GM21723 (cell line): ENCODE data around the gene ALKBH4.
"Not testable (repeated sequence)": the region's sequence is repeated elsewhere in the genome, so short reads cannot be mapped to it uniquely, and the experiment has no call there.

ENCODE experiments used
- ATAC-seq: cut with Tn5 transposase; IDR thresholded peaks from one replicate; pipeline ENCODE4 v1.9.1; 2021; ENCODE audit warnings: mild to moderate bottlenecking, moderate library complexity; ENCODE audit not compliant: unreplicated experiment

The ALKBH4 gene, protein sequence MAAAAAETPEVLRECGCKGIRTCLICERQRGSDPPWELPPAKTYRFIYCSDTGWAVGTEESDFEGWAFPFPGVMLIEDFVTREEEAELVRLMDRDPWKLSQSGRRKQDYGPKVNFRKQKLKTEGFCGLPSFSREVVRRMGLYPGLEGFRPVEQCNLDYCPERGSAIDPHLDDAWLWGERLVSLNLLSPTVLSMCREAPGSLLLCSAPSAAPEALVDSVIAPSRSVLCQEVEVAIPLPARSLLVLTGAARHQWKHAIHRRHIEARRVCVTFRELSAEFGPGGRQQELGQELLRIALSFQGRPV

DNA sequence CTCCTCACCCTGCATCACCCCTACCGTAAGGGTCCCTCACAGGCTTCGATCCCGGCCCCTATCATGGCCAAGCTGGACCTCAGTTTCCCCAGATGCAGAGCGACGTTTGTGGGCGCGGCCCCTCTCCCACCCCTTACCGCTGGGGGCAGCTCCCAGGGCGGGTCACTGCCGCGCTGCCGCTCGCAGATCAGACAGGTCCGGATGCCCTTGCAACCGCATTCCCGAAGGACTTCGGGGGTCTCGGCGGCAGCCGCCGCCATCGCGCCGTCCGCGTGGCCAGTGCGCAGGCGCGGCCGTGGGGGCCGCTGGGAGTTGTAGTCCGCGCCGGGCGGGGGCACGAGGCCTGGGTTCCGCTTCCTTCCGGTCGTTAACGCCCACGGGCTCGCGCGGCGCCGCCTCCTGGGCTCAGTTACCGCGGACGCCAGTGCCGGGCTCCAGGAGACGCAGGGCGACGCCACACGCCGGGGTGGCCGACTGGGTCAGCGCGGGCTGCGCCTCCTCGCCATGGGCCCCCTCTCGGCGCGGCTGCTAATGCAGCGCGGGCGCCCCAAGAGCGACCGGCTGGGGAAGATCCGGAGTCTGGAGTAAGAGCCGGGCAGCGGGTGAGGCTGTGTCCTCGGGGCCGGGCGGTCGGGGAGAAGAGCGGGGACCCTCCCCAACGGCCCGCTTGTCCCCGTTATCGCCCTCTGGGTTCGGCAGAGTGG is at the start of gene ALKBH4, which contains the start of gene LRWD1:
TSS of gene ALKBH4 (minus strand) at position 287 of the 704 bp plus-strand sequence. CDS start at position 260, 27 bp downstream.
TSS of gene LRWD1 (plus strand) at position 408 of the 704 bp plus-strand sequence. CDS start at position 505, 97 bp downstream.
- peak; percentile 79 for ATAC-seq

DNA sequence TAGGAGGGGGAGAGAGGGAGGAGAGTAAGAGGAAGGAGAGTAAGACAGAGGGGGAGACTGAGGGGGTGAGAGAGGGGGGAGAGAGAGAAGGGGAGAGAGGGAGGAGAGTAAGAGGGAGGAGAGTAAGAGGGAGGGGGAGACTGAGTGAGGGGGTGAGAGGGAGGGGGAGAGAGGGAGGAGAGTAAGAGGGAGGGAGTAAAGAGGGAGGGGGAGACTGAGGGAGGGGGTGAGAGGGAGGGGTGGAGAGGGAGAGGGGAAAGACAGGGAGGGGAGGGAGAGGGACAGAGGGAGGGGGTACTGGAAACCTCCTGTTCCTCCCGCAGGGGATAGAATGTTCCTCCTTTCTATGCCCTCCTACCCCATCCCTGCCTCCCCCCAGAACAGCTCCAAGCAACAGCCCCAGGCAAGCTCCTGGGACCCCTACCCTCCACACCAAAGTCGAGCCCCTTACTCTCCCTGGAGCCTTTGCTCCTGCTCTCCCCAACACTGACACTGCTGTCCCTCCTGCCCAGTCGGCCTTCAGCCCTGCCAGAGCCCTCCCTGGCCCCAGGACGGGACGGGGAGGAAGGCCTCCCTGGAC is 48.1 kb upstream of the ALKBH4 start:
- ATAC-seq: not testable (repeated sequence)

DNA sequence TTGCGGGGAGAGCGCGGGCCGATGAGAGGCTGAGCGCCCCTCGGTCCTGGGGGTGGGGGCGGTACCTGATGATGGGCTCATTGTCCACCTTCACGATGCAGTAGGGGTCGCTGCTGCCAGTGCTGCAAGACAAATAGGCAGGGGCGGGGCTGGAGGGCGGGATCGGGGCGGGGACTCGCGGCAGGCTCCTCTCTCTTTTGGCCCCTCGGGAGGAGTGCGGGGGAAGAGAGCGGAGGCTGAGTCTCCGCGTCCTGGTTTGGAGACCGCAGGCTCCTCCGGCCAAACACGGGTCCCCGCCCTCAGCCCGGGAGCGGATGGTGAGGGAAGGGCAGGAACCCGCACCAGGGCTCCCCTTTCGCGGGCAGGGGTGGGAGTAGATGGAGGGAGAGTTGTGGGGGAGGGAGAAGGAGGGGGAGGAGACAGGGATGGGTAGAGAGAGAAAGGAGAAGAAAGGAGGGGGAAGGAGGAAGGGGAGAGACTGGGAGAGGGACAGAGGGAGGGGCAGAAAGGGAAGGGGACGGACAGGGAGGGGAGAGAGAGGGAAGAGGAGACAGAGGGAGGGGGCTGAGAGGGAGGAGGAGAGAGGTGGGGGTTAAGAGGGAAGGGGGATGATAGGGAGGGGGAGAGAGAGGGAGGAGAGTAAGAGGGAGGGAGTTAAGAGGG is 47.3 kb upstream of the ALKBH4 start:
- peak; percentile 41 for ATAC-seq

DNA sequence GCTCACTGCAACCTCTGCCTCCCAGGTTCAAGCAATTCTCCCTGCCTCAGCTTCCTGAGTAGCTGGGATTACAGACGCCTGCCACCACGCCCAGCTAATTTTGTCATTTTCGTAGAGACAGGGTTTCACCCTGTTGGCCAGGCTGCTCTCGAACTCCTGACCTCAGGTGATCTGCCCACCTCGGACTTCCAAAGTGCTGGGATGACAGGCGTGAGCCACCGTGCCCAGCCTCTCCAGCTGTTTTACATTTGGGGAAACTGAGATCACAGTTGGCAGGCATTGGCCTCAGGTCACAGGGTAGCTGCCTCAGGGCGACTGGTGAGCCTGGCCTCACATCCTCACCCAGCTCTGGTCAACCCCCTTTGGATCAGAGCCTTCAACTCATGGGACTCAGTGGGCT is 45.9 kb upstream of the ALKBH4 start:
- not testable (repeated sequence) for ATAC-seq

DNA sequence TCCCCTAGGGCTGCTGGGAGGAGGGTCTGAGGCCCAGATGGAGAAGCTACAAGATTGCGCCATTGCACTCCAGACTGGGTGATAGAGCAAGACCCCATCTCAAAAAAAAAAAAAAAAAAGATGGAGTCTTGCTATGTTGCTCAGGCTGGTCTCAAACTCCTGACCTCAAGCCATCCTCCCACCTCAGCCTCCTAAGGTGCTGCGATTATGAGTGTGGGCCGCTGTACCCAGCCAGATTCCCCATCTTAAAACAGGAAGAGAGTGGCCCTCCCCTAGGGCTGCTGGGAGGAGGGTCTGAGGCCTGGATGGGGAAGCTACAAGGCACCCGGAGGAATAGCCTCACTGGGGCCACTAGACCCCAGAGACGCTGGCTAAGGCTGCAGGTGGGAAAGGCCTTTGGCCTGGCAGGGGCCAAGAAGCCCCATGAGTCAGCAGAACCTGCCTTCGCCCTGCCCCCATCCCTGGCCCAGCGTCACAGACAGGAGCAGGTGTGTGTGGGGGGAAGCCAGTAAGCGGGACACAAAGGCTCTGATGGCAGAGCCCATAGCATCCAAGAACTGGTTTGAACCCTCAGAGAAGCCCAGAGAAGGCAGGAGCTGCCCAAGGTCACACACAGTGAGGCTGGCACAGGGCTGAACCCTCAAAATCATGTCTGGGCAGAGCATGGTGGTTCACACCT is 42.9 kb upstream of the ALKBH4 start:
- ATAC-seq: not testable (repeated sequence)

DNA sequence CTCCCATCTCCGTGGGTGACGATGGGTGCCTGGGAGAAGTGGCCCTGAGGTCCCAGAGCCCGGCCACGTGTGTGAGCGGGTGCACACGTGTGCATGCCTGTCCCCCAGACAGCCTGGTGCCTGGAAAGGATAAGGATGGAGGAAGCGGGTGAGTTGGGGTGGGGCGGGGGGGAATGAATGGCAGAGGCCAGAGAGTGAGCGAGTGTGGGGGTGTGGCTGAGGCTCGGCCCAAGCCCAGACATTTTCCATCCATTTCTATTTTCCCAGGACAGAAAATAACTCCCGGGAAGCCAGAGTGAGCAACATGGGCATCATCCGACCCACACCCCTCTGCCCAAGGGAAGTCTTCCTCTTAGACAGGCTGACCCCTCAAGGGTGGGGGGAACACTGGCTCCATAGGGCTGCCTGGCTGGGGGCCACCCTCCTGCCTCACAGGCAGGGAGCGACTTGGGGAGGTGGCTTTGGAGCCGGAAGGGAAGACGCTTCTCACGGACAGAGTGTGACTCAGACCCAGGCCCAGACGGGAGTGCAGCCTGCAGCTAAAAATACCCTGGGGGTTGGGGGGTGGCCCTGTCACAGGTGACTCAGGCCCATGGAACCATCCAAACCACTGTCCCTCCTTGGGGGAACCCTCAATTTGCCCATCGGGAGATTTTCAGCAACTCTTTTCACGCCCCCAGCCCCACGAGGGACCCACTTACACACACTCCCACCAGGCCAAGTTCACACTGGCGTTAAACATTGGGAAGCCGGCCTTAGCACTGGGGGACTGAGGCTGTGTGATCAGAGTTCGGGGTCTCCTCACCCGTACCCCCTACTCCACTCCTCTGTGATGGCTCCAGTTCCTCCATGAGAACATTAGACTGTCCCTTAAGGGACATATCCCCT is 40.9 kb upstream of the ALKBH4 start:
- ATAC-seq: not testable (repeated sequence)

DNA sequence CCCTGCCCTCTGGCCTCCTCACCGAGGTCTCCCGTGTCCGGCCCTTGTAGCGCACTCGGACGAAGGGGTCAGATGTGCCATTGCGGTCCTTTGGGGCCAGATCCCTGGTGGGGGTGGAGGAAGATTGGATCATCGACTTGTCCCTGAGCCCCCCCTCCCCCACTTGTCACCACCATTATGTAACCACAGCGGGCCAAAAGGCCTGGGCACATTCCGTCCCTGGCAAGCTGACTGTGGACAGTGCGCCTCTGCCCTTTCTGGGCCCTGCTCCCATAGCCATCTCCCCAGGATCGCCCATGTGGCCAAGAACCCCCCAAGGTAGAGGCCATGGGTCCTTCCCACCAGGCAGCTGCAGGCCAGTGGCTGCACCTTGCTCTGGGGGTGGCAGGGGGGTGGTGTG is 38.5 kb upstream of the ALKBH4 start:
- ATAC-seq: not testable (repeated sequence)

DNA sequence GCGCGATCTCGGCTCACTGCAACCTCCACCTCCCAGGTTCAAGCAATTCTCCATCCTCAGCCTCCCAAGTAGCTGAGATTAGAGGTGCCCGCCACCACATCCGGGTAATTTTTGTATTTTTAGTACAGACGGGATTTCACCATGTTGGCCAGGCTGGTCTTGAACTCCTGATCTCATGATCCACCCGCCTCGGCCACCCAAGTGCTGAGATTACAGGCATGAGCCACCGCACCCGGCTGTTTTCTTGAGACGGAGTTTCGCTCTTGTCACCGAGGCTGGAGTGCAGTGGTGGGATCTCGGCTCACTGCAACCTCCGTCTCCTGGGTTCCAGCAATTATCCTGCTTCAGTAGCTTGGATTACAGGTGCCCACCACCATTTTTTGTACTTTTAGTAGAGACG is 33.7 kb upstream of the ALKBH4 start:
- not testable (repeated sequence) for ATAC-seq

DNA sequence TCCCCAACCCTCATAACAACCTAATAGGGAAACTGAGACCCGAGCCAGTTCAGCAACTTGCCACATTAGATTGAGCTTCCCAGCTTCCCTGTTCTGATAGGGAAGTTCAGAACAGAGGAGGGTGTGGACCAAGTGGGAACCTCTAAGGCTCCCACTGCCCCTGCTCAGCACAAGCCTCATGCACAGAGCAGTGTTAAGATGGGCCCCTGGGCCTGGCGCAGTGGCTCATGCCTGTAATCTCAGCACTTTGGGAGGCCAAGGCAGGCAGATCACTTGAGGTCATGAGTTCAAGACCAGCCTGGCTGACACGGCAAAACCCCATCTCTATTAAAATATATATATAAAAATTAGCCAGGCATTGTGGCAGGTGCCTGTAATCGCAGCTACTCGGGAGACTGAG is 32.6 kb upstream of the ALKBH4 start:
- not testable (repeated sequence) for ATAC-seq

DNA sequence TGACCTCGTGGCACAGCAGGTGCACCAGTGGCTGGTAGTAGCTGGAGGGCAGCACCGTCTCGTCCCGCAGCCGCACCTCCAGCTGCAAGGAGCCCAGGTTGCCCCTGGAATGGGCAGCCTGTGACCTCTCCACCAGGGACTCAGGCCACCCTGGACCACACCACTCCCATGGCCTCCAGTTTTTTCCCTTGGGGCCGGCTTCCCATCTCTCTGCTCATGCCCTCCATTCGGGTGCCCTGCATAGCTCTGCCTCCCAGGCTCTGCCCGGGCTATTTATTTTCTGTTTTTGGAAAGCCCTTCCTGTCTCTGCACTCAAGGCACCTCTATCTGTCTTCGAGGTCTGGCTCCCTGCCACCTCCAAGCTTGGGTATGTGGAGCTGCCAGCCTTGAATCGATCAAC is 32.2 kb upstream of the ALKBH4 start:
- ATAC-seq: not testable (repeated sequence)

DNA sequence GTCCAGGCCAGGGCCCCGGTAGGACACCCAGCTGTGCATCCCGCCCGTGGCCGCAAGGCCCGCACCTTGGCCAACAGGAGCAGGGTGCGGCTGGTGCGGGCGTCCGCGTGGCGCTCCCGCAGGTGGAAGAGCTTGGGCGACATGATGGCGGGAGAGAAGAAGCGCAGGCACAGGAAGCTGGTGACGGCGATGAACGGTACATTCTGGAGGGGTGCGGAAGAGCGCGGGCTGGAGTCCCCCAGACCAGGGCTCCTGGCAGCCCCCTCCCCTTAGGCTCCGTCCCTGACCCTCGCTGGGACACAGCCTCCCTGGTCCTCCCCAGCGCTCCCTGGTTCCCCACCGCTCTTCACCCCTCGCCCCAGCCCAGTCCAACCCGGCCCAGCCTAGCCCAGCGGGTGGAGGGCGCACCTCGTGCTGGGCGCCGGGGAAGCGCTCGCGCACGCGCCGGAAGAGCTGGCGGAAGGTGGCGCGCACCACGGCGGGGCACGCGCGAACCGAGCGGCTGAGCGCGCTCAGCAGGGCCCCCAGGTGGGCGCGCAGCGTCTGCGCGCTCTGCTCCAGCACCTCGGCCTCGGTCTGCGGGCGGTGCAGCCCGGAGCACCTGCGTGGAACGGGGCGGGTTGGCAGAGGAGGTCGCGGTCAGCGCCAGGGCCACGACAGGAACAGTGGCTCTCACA is 29.9 kb upstream of the ALKBH4 start:
- ATAC-seq: peak; percentile 65

DNA sequence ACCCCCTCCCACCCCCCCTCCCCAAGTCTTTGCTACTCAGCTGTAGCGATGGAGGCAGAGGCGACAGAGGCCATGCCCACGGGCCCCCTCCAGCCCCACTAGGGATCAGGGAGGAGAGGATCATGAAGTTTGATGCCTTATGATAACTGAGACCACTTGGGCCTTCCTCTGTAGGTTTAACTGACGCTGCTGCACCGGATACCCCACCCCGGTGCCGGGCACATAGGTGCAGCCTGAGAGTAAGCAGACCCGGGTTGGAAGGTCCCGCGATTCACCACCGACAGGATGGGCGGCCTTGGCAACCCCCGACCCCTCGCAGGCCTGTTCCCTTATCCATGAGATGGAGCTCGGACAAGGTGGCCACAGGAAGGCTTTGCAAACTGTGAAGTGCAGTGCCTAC is 29.4 kb upstream of the ALKBH4 start:
- peak; percentile 12 for ATAC-seq

DNA sequence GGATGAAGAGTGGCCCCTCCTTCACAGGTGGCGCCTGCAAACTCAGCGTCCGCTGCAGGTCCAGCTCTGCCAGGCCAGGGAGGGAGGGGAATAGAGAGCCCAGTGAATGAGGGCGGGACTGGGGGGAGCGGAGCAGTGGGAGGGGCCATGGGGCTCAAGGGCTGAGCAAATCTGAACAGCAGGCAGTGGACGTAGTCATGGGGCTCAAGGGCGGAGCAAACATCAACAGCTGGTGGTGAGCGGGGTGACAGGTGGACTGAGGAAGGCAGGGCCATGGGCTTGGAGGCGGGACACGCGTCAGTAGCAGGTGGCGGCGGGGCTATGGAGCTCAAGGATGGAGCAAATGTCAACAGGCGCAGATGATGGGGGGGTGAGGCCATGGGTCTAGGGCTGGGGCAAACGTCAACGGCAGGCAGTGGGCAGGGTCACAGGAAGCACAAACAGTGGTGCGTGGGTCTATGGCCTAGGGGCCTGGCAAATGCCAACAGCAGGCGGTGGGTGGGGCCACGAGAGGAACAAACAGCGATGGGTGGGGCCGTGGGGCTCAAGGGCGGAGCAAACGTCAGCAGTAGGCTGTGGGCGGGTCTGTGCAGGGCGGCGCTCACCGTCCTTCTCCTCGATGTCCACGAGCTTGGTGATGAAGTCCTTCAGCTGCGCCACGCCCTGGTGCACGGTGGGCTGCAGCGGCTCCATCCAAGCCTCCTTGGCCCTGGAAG is 28.7 kb upstream of the ALKBH4 start:
- ATAC-seq: peak; percentile 31

DNA sequence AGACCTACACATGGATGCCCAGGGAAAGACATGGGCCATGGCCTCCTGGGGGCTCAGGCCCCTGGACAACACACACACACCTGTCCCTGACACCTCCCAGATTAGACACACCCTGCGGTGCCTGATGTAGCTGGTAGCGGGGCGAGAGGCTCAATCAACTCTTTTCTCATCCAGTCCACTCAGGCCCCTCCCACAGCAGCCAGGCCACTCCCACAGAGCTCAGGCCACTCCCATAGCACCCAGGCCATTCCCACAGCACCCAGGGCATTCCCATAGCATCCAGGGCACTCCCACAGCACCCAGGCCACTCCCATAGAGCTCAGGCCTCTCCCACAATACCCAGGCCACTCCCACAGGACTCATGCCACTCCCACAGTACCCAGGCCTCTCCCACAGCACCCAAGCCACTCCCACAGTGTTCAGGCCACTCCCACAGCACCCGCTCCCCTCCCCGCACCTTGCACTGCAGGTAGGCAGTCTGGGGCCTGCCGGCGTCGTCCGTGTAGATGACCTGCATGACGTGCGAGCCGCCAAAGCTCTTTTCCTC is 25.9 kb upstream of the ALKBH4 start:
- peak; percentile 40 for ATAC-seq

DNA sequence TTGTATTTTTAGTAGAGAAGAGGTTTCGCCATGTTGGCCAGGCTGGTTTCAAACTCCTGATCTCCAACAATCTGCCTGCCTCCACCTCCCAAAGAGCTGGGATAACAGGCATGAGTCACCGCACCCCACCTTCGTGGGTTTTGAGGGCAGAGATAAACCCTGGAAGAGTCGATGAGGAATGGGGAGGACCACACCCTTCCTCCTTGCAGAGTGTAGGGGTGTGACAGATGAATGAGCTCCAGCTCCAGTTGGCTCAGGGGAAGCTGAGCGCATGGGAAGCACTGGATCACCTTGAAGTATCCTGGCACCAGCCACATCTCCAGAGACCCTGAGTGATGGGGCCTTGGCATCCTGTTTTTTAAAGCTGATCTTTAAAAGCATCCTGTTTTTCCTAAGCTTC is 19.7 kb upstream of the ALKBH4 start:
- not testable (repeated sequence) for ATAC-seq

DNA sequence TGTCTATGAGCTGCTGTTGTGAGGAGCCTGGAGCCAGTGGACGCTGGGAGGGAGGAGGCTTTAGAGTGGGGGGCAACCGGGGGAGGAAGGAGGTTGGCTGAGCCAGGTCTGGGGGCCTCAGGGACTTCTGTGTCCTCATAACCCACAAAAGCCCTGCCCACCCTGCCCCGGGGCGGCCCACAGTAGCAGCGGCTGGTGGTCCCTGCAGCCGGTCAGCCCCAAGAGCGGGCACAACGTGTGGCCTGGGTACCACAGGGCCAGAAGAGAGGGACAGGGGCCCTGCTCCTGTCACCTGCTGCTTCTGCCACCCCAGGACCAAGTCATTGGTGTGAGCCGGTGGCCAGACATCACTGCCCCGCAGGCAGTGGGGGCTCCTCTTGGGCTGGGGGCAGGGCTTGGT is 17.3 kb upstream of the ALKBH4 start:
- ATAC-seq: not testable (repeated sequence)

DNA sequence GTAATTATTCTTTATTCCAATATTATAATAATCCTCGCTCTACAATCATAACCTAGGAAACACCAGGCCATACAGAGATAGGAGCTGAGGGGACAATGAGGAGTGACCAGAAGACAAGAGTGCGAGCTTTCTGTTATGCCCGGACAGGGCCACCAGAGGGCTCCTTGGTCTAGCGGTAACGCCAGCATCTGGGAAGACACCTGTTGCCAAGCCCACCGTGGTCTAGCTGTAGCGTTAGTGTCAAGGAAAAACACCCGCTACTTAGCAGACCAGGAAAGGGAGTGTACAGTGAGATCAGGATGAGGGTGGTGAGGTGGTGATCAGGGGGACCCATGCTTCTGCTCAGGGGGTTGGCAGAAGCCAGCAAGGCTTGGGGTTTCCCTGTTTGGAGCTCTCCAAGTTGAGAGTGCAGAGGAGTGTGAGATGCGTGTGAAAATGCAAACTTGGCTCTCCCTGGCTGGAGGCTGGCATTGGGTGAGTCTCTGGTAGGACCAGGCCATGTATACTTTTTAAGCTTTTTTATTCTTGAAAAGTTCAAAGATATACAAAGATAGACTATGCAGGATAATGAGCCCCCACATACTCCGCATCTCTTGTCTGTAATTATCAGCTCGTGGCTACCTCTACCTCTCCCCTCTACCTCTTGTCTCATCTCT is 15.4 kb upstream of the ALKBH4 start:
- ATAC-seq: not testable (repeated sequence)

DNA sequence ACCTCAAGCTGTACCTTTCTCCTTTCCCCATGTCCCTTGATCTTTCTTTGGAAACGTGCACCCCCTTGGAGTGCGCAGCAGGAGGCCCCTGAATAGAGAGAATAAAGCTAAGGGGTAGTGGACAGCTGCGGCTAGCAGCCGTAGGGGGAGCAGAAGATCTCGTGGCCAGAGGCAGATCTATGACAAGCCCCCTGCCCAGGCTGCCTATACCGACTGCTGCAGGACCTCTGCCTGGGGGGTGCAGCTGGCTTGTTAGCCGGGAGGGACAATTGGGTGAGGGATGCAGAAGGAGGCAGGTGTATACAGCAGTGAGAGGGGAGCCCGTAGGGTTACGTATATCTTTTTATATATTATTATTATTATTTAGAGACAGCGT is 14.5 kb upstream of the ALKBH4 start:
- peak; percentile 34 for ATAC-seq
